ENCODE results near the gene PRKN.

DNA sequence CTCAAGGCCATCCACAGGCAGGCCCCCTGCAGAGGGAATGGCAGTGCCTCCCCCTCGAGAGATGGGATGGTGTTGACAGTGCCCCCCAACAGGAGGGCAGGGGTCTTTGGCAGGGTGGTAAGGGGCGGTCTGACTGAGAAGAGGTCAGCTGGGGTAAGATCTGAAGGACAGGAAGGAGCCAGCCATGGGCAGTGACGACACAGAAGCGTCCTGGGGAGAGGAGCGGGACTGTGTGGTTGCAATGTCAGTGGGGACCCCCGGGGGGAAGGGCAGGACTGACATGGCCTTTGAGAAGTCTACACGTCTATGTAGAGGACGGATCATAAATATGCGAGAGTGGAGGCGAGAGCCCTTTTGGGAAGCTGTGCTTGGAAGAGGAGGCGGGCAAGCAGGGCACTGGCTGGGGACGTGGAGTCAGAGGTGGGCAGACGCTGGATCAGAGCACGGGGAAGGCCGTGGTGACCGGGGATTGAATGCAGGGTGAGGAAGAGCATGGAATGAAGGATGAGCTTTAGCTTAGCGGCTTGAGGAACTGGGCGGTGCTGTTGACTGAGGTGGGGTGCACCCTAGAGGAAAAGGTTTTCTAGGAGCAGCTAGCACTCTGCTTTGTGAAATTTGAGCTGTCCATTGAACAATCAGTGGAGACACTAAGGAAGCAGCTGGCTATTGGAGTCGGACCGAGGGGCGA lies 1371.3 kb downstream of the PRKN start:
- no peak for TF ChIP-seq CTCF (IDR thresholded peaks at IDR 0.05; ENCODE audit: borderline replicate concordance, extremely low read depth, low read length, poor library complexity, severe bottlenecking)
- no peak for TF ChIP-seq EZH2 (IDR thresholded peaks at IDR 0.05; ENCODE audit: borderline replicate concordance, low read depth, low read length, severe bottlenecking)

Measured in DND-41 (cell line).